ENCODE data around the gene FAM185A. TPM values are rescaled to one million over a fixed set of nuclear protein-coding genes. Genes with fewer than 3 reads are reported as not detected.

FAM185A gene
- polyA plus RNA-seq, 3 donors, result 2.5 to 6.8 (median 4.8) TPM

DNA sequence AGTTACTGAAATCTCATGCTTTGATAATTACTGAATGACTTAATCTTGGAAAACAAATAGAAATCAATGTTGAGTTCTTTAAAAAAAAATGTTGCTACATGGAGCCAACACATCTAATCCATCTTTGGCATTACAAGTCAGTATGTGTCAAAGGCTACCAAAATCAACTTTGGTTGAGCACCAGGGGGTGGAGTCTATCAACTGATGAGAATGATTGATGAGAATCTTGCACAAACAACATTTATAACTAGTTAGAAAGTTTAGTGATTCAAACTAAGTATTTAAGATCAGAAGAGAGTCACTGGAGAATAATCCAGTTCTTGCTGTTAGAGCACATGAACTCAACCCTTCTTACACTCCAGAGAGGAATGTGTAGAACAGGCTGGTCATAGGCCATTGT is 93.5 kb downstream of the FAM185A start:
- Histone ChIP-seq H2AFZ (ENCODE audit: insufficient read depth, low read depth, low read length, poor library complexity, severe bottlenecking) (no peak overlapping the region), H3K36me3 (replicated peaks in 1 of 2; ENCODE audit: control insufficient read depth in 1 of 2, insufficient read depth in 2 of 2, low read length in 2 of 2) (no peaks in the 10 kb centered on the region), H4K20me1 (ENCODE audit: insufficient read depth, low read length) (no peaks in the 10 kb centered on the region), H3K9me3 (replicated peaks in 1 of 2; ENCODE audit: control insufficient read depth in 1 of 2, insufficient read depth in 1 of 2, low read length in 2 of 2) (no peaks in the 10 kb centered on the region), H3K4me3 (replicated peaks in 1 of 3; ENCODE audit: low read depth in 2 of 3, low read length in 3 of 3) (no peak overlapping the region), H3K79me2 (ENCODE audit: insufficient read depth, low read length) (no peaks in the 10 kb centered on the region), H3K4me1 (ENCODE audit: control insufficient read depth in 1 of 2, insufficient read depth in 2 of 2, low read length in 2 of 2) (no peaks in the 10 kb centered on the region), H3K4me2 (replicated peaks; ENCODE audit: extremely low read depth, low read length, poor library complexity, severe bottlenecking) (no peak overlapping the region), H3K27me3 (ENCODE audit: control insufficient read depth in 2 of 2, insufficient read depth in 2 of 2, low read length in 2 of 2) (no peaks in the 10 kb centered on the region), H3K27ac (ENCODE audit: low read depth in 1 of 2, low read length in 2 of 2) (no peak overlapping the region), H3K9ac (ENCODE audit: insufficient read depth, low read length, poor library complexity, severe bottlenecking) (no peak overlapping the region)
- TF ChIP-seq, protein P1, sequence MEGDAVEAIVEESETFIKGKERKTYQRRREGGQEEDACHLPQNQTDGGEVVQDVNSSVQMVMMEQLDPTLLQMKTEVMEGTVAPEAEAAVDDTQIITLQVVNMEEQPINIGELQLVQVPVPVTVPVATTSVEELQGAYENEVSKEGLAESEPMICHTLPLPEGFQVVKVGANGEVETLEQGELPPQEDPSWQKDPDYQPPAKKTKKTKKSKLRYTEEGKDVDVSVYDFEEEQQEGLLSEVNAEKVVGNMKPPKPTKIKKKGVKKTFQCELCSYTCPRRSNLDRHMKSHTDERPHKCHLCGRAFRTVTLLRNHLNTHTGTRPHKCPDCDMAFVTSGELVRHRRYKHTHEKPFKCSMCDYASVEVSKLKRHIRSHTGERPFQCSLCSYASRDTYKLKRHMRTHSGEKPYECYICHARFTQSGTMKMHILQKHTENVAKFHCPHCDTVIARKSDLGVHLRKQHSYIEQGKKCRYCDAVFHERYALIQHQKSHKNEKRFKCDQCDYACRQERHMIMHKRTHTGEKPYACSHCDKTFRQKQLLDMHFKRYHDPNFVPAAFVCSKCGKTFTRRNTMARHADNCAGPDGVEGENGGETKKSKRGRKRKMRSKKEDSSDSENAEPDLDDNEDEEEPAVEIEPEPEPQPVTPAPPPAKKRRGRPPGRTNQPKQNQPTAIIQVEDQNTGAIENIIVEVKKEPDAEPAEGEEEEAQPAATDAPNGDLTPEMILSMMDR (IDR thresholded peaks at IDR 0.05), result no peak
- Mint-ChIP-seq H3K27ac (no peak overlapping the region), H3K27me3 (ENCODE audit: low read depth in 3 of 3) (no peaks in the 10 kb centered on the region), H3K9me3 (peaks cover 0 to 2% (median 0%) of the 10 kb centered on the region in 7 donors), H3K4me1 (peaks cover 4% of the 10 kb centered on the region), H3K4me3 (no peak overlapping the region), H3K36me3 (peaks cover 0 to 8% of the 10 kb centered on the region in 2 donors)
- intact Hi-C loops (cut with micrococcal nuclease), result no loop called here
- no peak for DNase-seq

DNA sequence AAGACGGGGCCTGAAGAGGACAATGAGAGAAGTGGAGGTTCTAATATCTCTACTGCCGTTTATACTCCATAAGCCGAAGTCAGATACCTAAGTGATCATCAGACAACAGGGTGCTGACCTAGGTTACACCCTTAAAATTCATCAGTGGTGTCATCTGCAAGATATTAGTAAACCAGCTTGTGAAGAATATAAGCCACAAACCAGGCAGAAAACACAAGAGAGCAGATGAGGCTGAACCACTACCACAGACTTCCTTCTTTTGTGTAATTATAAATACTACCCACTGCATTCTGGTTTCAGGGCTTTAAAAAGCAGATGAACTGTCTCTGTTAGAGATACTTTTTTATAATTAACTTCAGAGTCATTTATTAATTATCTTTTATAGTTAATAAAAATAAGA is 95.1 kb downstream of the FAM185A start:
- H3K4me1 Mint-ChIP-seq, result peaks cover 4% of the 10 kb centered on the region
- Histone ChIP-seq H3K9ac (ENCODE audit: insufficient read depth, low read length, poor library complexity, severe bottlenecking) (no peak overlapping the region), H3K79me2 (ENCODE audit: insufficient read depth, low read length) (no peaks in the 10 kb centered on the region), H3K4me1 (ENCODE audit: control insufficient read depth in 1 of 2, insufficient read depth in 2 of 2, low read length in 2 of 2) (no peaks in the 10 kb centered on the region), H2AFZ (ENCODE audit: insufficient read depth, low read depth, low read length, poor library complexity, severe bottlenecking) (no peak overlapping the region), H3K27ac (ENCODE audit: low read depth in 1 of 2, low read length in 2 of 2) (no peak overlapping the region), H3K4me2 (replicated peaks; ENCODE audit: extremely low read depth, low read length, poor library complexity, severe bottlenecking) (no peak overlapping the region), H3K9me3 (replicated peaks in 1 of 2; ENCODE audit: control insufficient read depth in 1 of 2, insufficient read depth in 1 of 2, low read length in 2 of 2) (no peaks in the 10 kb centered on the region), H4K20me1 (ENCODE audit: insufficient read depth, low read length) (no peaks in the 10 kb centered on the region), H3K4me3 (replicated peaks in 1 of 3; ENCODE audit: low read depth in 2 of 3, low read length in 3 of 3) (no peak overlapping the region), H3K36me3 (replicated peaks in 1 of 2; ENCODE audit: control insufficient read depth in 1 of 2, insufficient read depth in 2 of 2, low read length in 2 of 2) (no peaks in the 10 kb centered on the region), H3K27me3 (ENCODE audit: control insufficient read depth in 2 of 2, insufficient read depth in 2 of 2, low read length in 2 of 2) (no peaks in the 10 kb centered on the region)
- no peak overlapping the region for H3K27ac Mint-ChIP-seq
- no CpG with 5 or more reads among the region's 3 CpGs for WGBS (ENCODE audit: insufficient coverage)
- TF ChIP-seq, protein P1 (IDR thresholded peaks at IDR 0.05), result no peak
- no peak overlapping the region for H3K4me3 Mint-ChIP-seq
- intact Hi-C loops (cut with micrococcal nuclease), result no loop called here
- peaks cover 0 to 2% (median 0%) of the 10 kb centered on the region in 7 donors for H3K9me3 Mint-ChIP-seq
- DNase-seq, result no peak
- peaks cover 0 to 4% of the 10 kb centered on the region in 2 donors for H3K36me3 Mint-ChIP-seq
- H3K27me3 Mint-ChIP-seq (ENCODE audit: low read depth in 3 of 3), result no peaks in the 10 kb centered on the region

Measured in CD14-positive monocyte (primary cell).